ENCODE measurements around the gene CCR6. TPM values are rescaled to one million over a fixed set of nuclear protein-coding genes. Genes with fewer than 3 reads are reported as not detected.
"Not testable (repeated sequence)": the region's sequence is repeated elsewhere in the genome, so short reads cannot be mapped to it uniquely, and the experiment has no call there.

Gene CCR6
- total RNA-seq, 1 experiment from 2014 or later = not detected

- H3K4me3 ChIP-seq (ENCODE audit: low read depth in 2 of 2, low read length in 2 of 2); H3K36me3 ChIP-seq (ENCODE audit: control insufficient read depth, insufficient read depth, low read length); H3K9me3 ChIP-seq (ENCODE audit: control insufficient read depth, insufficient read depth, low read depth, low read length); H3K27me3 ChIP-seq (ENCODE audit: control insufficient read depth, insufficient read depth, low read length); BruUV-seq (replicated peaks); DNase-seq (ENCODE audit: low read depth, low spot score); POLR2A ChIA-PET; intact Hi-C loops (cut with micrococcal nuclease; ENCODE audit: unreplicated experiment); in situ Hi-C loops (cut with HindIII; ENCODE audit: low pct_unique_long_range_greater_than_20kb, low sequenced_read_pairs); ATAC-seq; H3K4me1 ChIP-seq (ENCODE audit: control insufficient read depth, insufficient read depth, low read length); H3K27ac ChIP-seq (ENCODE audit: low read length); CTCF ChIA-PET: not testable (repeated sequence)
Observed at GRCh38 chr6:167172011-167172410, 49.1 kb downstream of the CCR6 start.

- intact Hi-C loops (cut with micrococcal nuclease; ENCODE audit: unreplicated experiment); H3K27ac ChIP-seq (ENCODE audit: low read length); H3K4me3 ChIP-seq (ENCODE audit: low read depth in 2 of 2, low read length in 2 of 2); H3K27me3 ChIP-seq (ENCODE audit: control insufficient read depth, insufficient read depth, low read length); BruUV-seq (replicated peaks); H3K36me3 ChIP-seq (ENCODE audit: control insufficient read depth, insufficient read depth, low read length); H3K4me1 ChIP-seq (ENCODE audit: control insufficient read depth, insufficient read depth, low read length); POLR2A ChIA-PET; ATAC-seq; DNase-seq (ENCODE audit: low read depth, low spot score); in situ Hi-C loops (cut with HindIII; ENCODE audit: low pct_unique_long_range_greater_than_20kb, low sequenced_read_pairs); H3K9me3 ChIP-seq (ENCODE audit: control insufficient read depth, insufficient read depth, low read depth, low read length); CTCF ChIA-PET: not testable (repeated sequence)
Observed at GRCh38 chr6:167177271-167177670, 54.4 kb downstream of the CCR6 start.

- DNase-seq (ENCODE audit: low read depth, low spot score); H3K4me1 ChIP-seq (ENCODE audit: control insufficient read depth, insufficient read depth, low read length); in situ Hi-C loops (cut with HindIII; ENCODE audit: low pct_unique_long_range_greater_than_20kb, low sequenced_read_pairs); CTCF ChIA-PET; H3K27me3 ChIP-seq (ENCODE audit: control insufficient read depth, insufficient read depth, low read length); BruUV-seq (replicated peaks); H3K9me3 ChIP-seq (ENCODE audit: control insufficient read depth, insufficient read depth, low read depth, low read length); POLR2A ChIA-PET; H3K36me3 ChIP-seq (ENCODE audit: control insufficient read depth, insufficient read depth, low read length); H3K27ac ChIP-seq (ENCODE audit: low read length); H3K4me3 ChIP-seq (ENCODE audit: low read depth in 2 of 2, low read length in 2 of 2); ATAC-seq; intact Hi-C loops (cut with micrococcal nuclease; ENCODE audit: unreplicated experiment): not testable (repeated sequence)
Observed at GRCh38 chr6:167178896-167179655, 56.2 kb downstream of the CCR6 start.

- H3K4me3 ChIP-seq (ENCODE audit: low read depth in 2 of 2, low read length in 2 of 2); POLR2A ChIA-PET; CTCF ChIA-PET; H3K27me3 ChIP-seq (ENCODE audit: control insufficient read depth, insufficient read depth, low read length); ATAC-seq; H3K27ac ChIP-seq (ENCODE audit: low read length); H3K9me3 ChIP-seq (ENCODE audit: control insufficient read depth, insufficient read depth, low read depth, low read length); DNase-seq (ENCODE audit: low read depth, low spot score); H3K36me3 ChIP-seq (ENCODE audit: control insufficient read depth, insufficient read depth, low read length); BruUV-seq (replicated peaks); in situ Hi-C loops (cut with HindIII; ENCODE audit: low pct_unique_long_range_greater_than_20kb, low sequenced_read_pairs); H3K4me1 ChIP-seq (ENCODE audit: control insufficient read depth, insufficient read depth, low read length): not testable (repeated sequence)
- intact Hi-C loops (cut with micrococcal nuclease; ENCODE audit: unreplicated experiment) = loop anchor here (10.0 kb wide), 1 partner anchor 175 kb away; no protein-coding TSS in a partner anchor
Observed at GRCh38 chr6:167180086-167180485, 57.2 kb downstream of the CCR6 start.

- H3K27me3 ChIP-seq (ENCODE audit: control insufficient read depth, insufficient read depth, low read length); H3K4me3 ChIP-seq (ENCODE audit: low read depth in 2 of 2, low read length in 2 of 2); ATAC-seq; CTCF ChIA-PET; BruUV-seq (replicated peaks); H3K27ac ChIP-seq (ENCODE audit: low read length); H3K9me3 ChIP-seq (ENCODE audit: control insufficient read depth, insufficient read depth, low read depth, low read length); POLR2A ChIA-PET; in situ Hi-C loops (cut with HindIII; ENCODE audit: low pct_unique_long_range_greater_than_20kb, low sequenced_read_pairs); H3K4me1 ChIP-seq (ENCODE audit: control insufficient read depth, insufficient read depth, low read length); H3K36me3 ChIP-seq (ENCODE audit: control insufficient read depth, insufficient read depth, low read length); DNase-seq (ENCODE audit: low read depth, low spot score): not testable (repeated sequence)
- intact Hi-C loops (cut with micrococcal nuclease; ENCODE audit: unreplicated experiment) = loop anchor here (10.0 kb wide), 1 partner anchor 173 kb away; no protein-coding TSS in a partner anchor
Observed at GRCh38 chr6:167181351-167181750, 58.5 kb downstream of the CCR6 start.
